HepG2 (cell line): ENCODE data around the gene PDXDC1. TPM values are rescaled to one million over a fixed set of nuclear protein-coding genes. Genes with fewer than 3 reads are reported as not detected.

Experiments used
- ARHGAP35 ChIP-seq: sonication (generic); formaldehyde crosslinking; IDR thresholded peaks from 2 replicates; pipeline ENCODE4 v1.9.0; 2022; ENCODE audit warnings: mild to moderate bottlenecking, inconsistent platforms, moderate library complexity, missing genetic modification reagents, borderline replicate concordance
- GATA4 ChIP-seq: sonication (generic); IDR thresholded peaks from 2 replicates; pipeline ENCODE4 v1.6.1; 2016; ENCODE audit warnings: antibody characterized with exemption, low read depth, borderline replicate concordance
- GTF3A ChIP-seq: sonication (generic); formaldehyde crosslinking; conservative IDR thresholded peaks from 2 replicates; pipeline ENCODE4 v1.4.0; 2020; ENCODE audit warnings: mild to moderate bottlenecking, missing genetic modification reagents
- HMG20A ChIP-seq: IDR thresholded peaks from 2 replicates; pipeline ENCODE4 v1.6.1; 2016; ENCODE audit warnings: borderline replicate concordance
- HOXD1 ChIP-seq: sonication (generic); formaldehyde crosslinking; IDR thresholded peaks from 2 replicates; pipeline ENCODE4 v1.5.0; 2020; ENCODE audit warnings: missing genetic modification reagents
- ISL2 ChIP-seq: sonication (generic); formaldehyde crosslinking; IDR thresholded peaks from 2 replicates; pipeline ENCODE4 v1.5.0; 2020; ENCODE audit warnings: missing genetic modification reagents
- JUN ChIP-seq: sonication (generic); formaldehyde crosslinking; IDR thresholded peaks from 2 replicates; pipeline ENCODE4 v1.4.0; 2020; ENCODE audit warnings: mild to moderate bottlenecking, missing genetic modification reagents
- KLF16 ChIP-seq, 2 experiments: sonication (generic) in 1 of 2; formaldehyde crosslinking in 1 of 2; IDR thresholded peaks; 2 replicates each; pipeline versions ENCODE4 v1.6.1 to v1.8.0; 2016 to 2023; ENCODE audit warnings: missing genetic modification reagents in 2 of 2, missing compliant biosample characterization in 1 of 2
- MTA1 ChIP-seq: sonication (generic); formaldehyde crosslinking; IDR thresholded peaks from 2 replicates; pipeline ENCODE4 v1.4.0; 2020; ENCODE audit warnings: missing genetic modification reagents, mild to moderate bottlenecking, borderline replicate concordance
- NR3C1 ChIP-seq: sonication (generic); formaldehyde crosslinking; IDR thresholded peaks from 2 replicates; pipeline ENCODE4 v1.4.0; 2020; ENCODE audit warnings: missing genetic modification reagents
- PAX8 ChIP-seq: sonication (generic); formaldehyde crosslinking; IDR thresholded peaks from 2 replicates; pipeline ENCODE4 v1.8.0; 2022; ENCODE audit warnings: mild to moderate bottlenecking, missing genetic modification reagents, borderline replicate concordance
- SKI ChIP-seq: fragments of 450-650 bp; IDR thresholded peaks from one replicate; pipeline ENCODE4 v1.6.1; 2018; ENCODE audit warnings: mild to moderate bottlenecking; ENCODE audit not compliant: partially characterized antibody
- THYN1 ChIP-seq: sonication (generic); formaldehyde crosslinking; IDR thresholded peaks from 2 replicates; pipeline ENCODE4 v1.8.1; 2023; ENCODE audit warnings: low read depth, mild to moderate bottlenecking, moderate library complexity, missing genetic modification reagents, borderline replicate concordance
- TOE1 ChIP-seq: sonication (generic); formaldehyde crosslinking; IDR thresholded peaks from 2 replicates; pipeline ENCODE4 v1.4.0; 2020; ENCODE audit warnings: mild to moderate bottlenecking, missing genetic modification reagents
- ZBTB44 ChIP-seq: sonication (generic); formaldehyde crosslinking; IDR thresholded peaks from 2 replicates; pipeline ENCODE4 v1.4.0; 2020; ENCODE audit warnings: missing genetic modification reagents
- ZNF333 ChIP-seq: sonication (generic); formaldehyde crosslinking; IDR thresholded peaks from 2 replicates; pipeline ENCODE4 v1.4.0; 2020; ENCODE audit warnings: mild to moderate bottlenecking, missing genetic modification reagents, borderline replicate concordance
- ZNF383 ChIP-seq: sonication (generic); formaldehyde crosslinking; IDR thresholded peaks from 2 replicates; pipeline ENCODE4 v1.4.0; 2020; ENCODE audit warnings: missing genetic modification reagents, mild to moderate bottlenecking, borderline replicate concordance
- ZNF556 ChIP-seq: sonication (generic); formaldehyde crosslinking; IDR thresholded peaks from 2 replicates; pipeline ENCODE4 v1.4.0; 2020; ENCODE audit warnings: mild to moderate bottlenecking, missing genetic modification reagents, borderline replicate concordance
- ZNF674 ChIP-seq: sonication (generic); formaldehyde crosslinking; IDR thresholded peaks from 2 replicates; pipeline ENCODE4 v1.5.0; 2020; ENCODE audit warnings: low read depth, mild to moderate bottlenecking, missing genetic modification reagents
- ZSCAN30 ChIP-seq: sonication (generic); formaldehyde crosslinking; IDR thresholded peaks from 2 replicates; pipeline ENCODE4 v1.5.0; 2020; ENCODE audit warnings: mild to moderate bottlenecking, missing genetic modification reagents
- polyA plus RNA-seq, 8 experiments: library from polyadenylated mRNA; depleted of rRNA in 3 of 8; stranded (reverse) in 7 of 8; unstranded in 1 of 8; fragments of >200 nt; fragmentation: Illumina TruSeq in 4 of 8; extraction: Trizol in 4 of 8; gene quantifications; 2 replicates each; pipeline versions ENCODE4 v1.2.1 to v1.2.3, GENCODE V29; 2011 to 2016; ENCODE audit warnings: low read depth in 4 of 8, missing spikeins in 1 of 8, mixed read lengths in 1 of 8; ENCODE audit not compliant: insufficient read depth in 1 of 8
- total RNA-seq, 5 experiments: library from RNA; depleted of rRNA; stranded (reverse); fragments of >200 nt; fragmentation: Illumina TruSeq; extraction: Trizol; gene quantifications; 2 replicates each; pipeline ENCODE4 v1.2.3, GENCODE V29; 2016; ENCODE audit warnings: low read depth in 1 of 5
- TF ChIP-seq, protein P1 (sequence below): sonication (generic); formaldehyde crosslinking; IDR thresholded peaks from 2 replicates; pipeline ENCODE4 v1.4.0; 2020; ENCODE audit warnings: missing genetic modification reagents, borderline replicate concordance
- TF ChIP-seq, protein P2 (sequence below): sonication (generic); formaldehyde crosslinking; IDR thresholded peaks from 2 replicates; pipeline ENCODE4 v1.4.0; 2020; ENCODE audit warnings: mild to moderate bottlenecking, missing genetic modification reagents

PDXDC1 gene
- total and polyA plus RNA-seq, 2 of the 13 experiments (the other 11 are each of a cell fraction or from before 2014, with no cell fraction given) = 133 to 169 TPM

GRCh38 chr16:14974656-14975417 is at the start of gene PDXDC1 (continued):
- TF ChIP-seq ZBTB44 (CRISPR knock-in tag) = peak; percentile 76; the same call in 1 of the 2 replicates
- peak; percentile 53 for TF ChIP-seq ISL2 (CRISPR knock-in tag)
- TF ChIP-seq, protein P1, sequence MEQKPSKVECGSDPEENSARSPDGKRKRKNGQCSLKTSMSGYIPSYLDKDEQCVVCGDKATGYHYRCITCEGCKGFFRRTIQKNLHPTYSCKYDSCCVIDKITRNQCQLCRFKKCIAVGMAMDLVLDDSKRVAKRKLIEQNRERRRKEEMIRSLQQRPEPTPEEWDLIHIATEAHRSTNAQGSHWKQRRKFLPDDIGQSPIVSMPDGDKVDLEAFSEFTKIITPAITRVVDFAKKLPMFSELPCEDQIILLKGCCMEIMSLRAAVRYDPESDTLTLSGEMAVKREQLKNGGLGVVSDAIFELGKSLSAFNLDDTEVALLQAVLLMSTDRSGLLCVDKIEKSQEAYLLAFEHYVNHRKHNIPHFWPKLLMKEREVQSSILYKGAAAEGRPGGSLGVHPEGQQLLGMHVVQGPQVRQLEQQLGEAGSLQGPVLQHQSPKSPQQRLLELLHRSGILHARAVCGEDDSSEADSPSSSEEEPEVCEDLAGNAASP (CRISPR knock-in tag) = peak; percentile 72
- TF ChIP-seq ARHGAP35 (CRISPR knock-in tag) = peak; percentile 91
- peak; percentile 30; the same call in 1 of the 2 replicates for TF ChIP-seq ZNF674 (CRISPR knock-in tag)
- TF ChIP-seq, protein P2, sequence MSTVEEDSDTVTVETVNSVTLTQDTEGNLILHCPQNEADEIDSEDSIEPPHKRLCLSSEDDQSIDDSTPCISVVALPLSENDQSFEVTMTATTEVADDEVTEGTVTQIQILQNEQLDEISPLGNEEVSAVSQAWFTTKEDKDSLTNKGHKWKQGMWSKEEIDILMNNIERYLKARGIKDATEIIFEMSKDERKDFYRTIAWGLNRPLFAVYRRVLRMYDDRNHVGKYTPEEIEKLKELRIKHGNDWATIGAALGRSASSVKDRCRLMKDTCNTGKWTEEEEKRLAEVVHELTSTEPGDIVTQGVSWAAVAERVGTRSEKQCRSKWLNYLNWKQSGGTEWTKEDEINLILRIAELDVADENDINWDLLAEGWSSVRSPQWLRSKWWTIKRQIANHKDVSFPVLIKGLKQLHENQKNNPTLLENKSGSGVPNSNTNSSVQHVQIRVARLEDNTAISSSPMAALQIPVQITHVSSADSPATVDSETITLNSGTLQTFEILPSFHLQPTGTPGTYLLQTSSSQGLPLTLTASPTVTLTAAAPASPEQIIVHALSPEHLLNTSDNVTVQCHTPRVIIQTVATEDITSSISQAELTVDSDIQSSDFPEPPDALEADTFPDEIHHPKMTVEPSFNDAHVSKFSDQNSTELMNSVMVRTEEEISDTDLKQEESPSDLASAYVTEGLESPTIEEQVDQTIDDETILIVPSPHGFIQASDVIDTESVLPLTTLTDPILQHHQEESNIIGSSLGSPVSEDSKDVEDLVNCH (CRISPR knock-in tag) = 0 out of 2 replicates have a peak, but pooled peaks have one; percentile 25
- 0 out of 2 replicates have a peak, but pooled peaks have one; percentile 25 for TF ChIP-seq TOE1 (CRISPR knock-in tag)
- peak; percentile 53; the same call in 1 of the 2 replicates for TF ChIP-seq ZNF556
- TF ChIP-seq MTA1 (CRISPR knock-in tag) = peak; percentile 90
- 0 out of 2 replicates have a peak, but pooled peaks have one; percentile 36 for TF ChIP-seq JUN (CRISPR knock-in tag)
- peak; percentile 83 for TF ChIP-seq HOXD1
- peak; percentile 66 for TF ChIP-seq SKI
- TF ChIP-seq HMG20A = 0 out of 2 replicates have a peak, but pooled peaks have one; percentile 43
- peak; percentile 59; the same call in 1 of the 2 replicates for TF ChIP-seq ZNF383 (CRISPR knock-in tag)
- TF ChIP-seq THYN1 = 0 out of 2 replicates have a peak, but pooled peaks have one; percentile 51
- peak; percentile 89; the same call in 1 of the 2 replicates for TF ChIP-seq GTF3A
- TF ChIP-seq GATA4 = peak; percentile 47; the same call in 1 of the 2 replicates
- TF ChIP-seq KLF16 (CRISPR knock-in tag; IDR thresholded peaks at IDR 0.05) = peak; percentile 72 to 85; a peak in 2 of 4 replicates
- peak; percentile 95; the same call in 1 of the 2 replicates for TF ChIP-seq ZSCAN30 (CRISPR knock-in tag)
- TF ChIP-seq ZNF333 (CRISPR knock-in tag) = peak; percentile 92; the same call in 1 of the 2 replicates
- peak; percentile 80; the same call in 1 of the 2 replicates for TF ChIP-seq PAX8 (CRISPR knock-in tag)
- peak; percentile 55; the same call in 1 of the 2 replicates for TF ChIP-seq NR3C1
